HCT116 (cell line): Measurements from ENCODE around the gene DLG4. TPM values are rescaled to one million over a fixed set of nuclear protein-coding genes. Genes with fewer than 3 reads are reported as not detected.

ENCODE experiments used
- ATAC-seq: fragments of 200-7000 bp; cut with Tn5 transposase; 2 replicates; pipeline ENCODE4 v1.9.1; 2020; ENCODE audit warnings: mild to moderate bottlenecking, moderate library complexity
- BruUV-seq: library from RNA; stranded (reverse); fragments of 400-500 nt; replicated peaks from 2 replicates; lab custom pipeline; 2021; lab: Mats Ljungman, UMichigan
- CTCF ChIA-PET: fragments of 300-600 bp; sonication (Branson Sonifier 250); formaldehyde crosslinking; loops from one replicate; lab custom pipeline; 2021; ENCODE audit warnings: antibody characterized with exemption; lab: Charles Lee
- POLR2A ChIA-PET: fragments of 300-600, 350-600 bp; sonication (Branson Sonifier 250); formaldehyde crosslinking; loops from one replicate; lab custom pipeline; 2021; ENCODE audit warnings: antibody characterized with exemption; lab: Charles Lee
- RAD21 ChIA-PET, 2 experiments: fragments of 300-600 bp; sonication (Branson Sonifier 250); formaldehyde crosslinking; loops; one replicate each; lab custom pipeline; 2023; ENCODE audit warnings: low total read pairs in 2 of 2; ENCODE audit not compliant: uncharacterized antibody in 2 of 2, unreplicated experiment in 2 of 2, low non-redundant PET in 1 of 2; lab: Charles Lee
- DNase-seq: peaks from one replicate; pipeline ENCODE4 v3.0.0-alpha.2; 2010; ENCODE audit warnings: low read depth, low spot score
- H2AFZ ChIP-seq: fragments of 200-600 bp; shearing (Covaris generic), sonication (generic); 2 replicates; pipeline ENCODE4 v1.6.1; 2017; ENCODE audit warnings: low read depth, mixed run types, mixed read lengths, antibody characterized with exemption, low read length; ENCODE audit not compliant: poor library complexity, severe bottlenecking
- H3K27ac ChIP-seq: 2 replicates; pipeline ENCODE4 v1.5.1; 2012; ENCODE audit warnings: low read depth, low read length
- H3K27me3 ChIP-seq: fragments of 200-600 bp; sonication (generic); 2 replicates; pipeline ENCODE4 v1.6.1; 2016; ENCODE audit warnings: mixed run types, low read length, mixed read lengths; ENCODE audit not compliant: insufficient read depth
- H3K36me3 ChIP-seq, 2 experiments: fragments of 200-500 bp in 1 of 2; fragments of 200-600 bp in 1 of 2; sonication (Bioruptor generic) in 1 of 2; sonication (generic) in 1 of 2; 2 replicates each; pipeline versions ENCODE4 v1.5.1 to v1.6.1; 2014 to 2016; ENCODE audit warnings: low read length in 2 of 2, inconsistent platforms in 1 of 2, mixed read lengths in 1 of 2, mixed run types in 1 of 2; ENCODE audit not compliant: insufficient read depth in 2 of 2, control insufficient read depth in 1 of 2
- H3K4me1 ChIP-seq, 2 experiments: fragments of 200-600 bp in 1 of 2; sonication (generic) in 1 of 2; 2 replicates each; pipeline versions ENCODE4 v1.5.1 to v1.6.1; 2012 to 2017; ENCODE audit warnings: low read length in 2 of 2, inconsistent platforms in 1 of 2, mild to moderate bottlenecking in 1 of 2, mixed read lengths in 1 of 2, mixed run types in 1 of 2, moderate library complexity in 1 of 2; ENCODE audit not compliant: insufficient read depth in 2 of 2, control insufficient read depth in 1 of 2
- H3K4me2 ChIP-seq: fragments of 200-600 bp; sonication (generic); 2 replicates; pipeline ENCODE4 v1.6.1; 2017; ENCODE audit warnings: mixed run types, low read length, mixed read lengths
- H3K4me3 ChIP-seq, 2 experiments: fragments of 200-600 bp in 1 of 2; sonication (generic) in 1 of 2; replicated peaks in 1 of 2; 2 replicates each; pipeline ENCODE4 v1.5.1; 2011 to 2016; ENCODE audit warnings: low read length in 2 of 2, control low read depth in 1 of 2, low read depth in 1 of 2, mild to moderate bottlenecking in 1 of 2, mixed read lengths in 1 of 2, mixed run types in 1 of 2
- H3K79me2 ChIP-seq: fragments of 200-600 bp; sonication (generic); 2 replicates; pipeline ENCODE4 v1.6.1; 2017; ENCODE audit warnings: mild to moderate bottlenecking, mixed run types, low read length, moderate library complexity, mixed read lengths; ENCODE audit not compliant: insufficient read depth
- H3K9ac ChIP-seq: fragments of 200-600 bp; sonication (generic); 2 replicates; pipeline ENCODE4 v1.6.1; 2016; ENCODE audit warnings: low read length, mixed read lengths
- H3K9me2 ChIP-seq: fragments of 200-600 bp; sonication (generic), shearing (Covaris generic); 2 replicates; pipeline ENCODE4 v1.6.1; 2017; ENCODE audit warnings: mixed run types, mild to moderate bottlenecking, moderate library complexity; ENCODE audit not compliant: insufficient read depth
- H3K9me3 ChIP-seq, 2 experiments: fragments of 200-500 bp in 1 of 2; fragments of 200-600 bp in 1 of 2; sonication (Bioruptor generic) in 1 of 2; sonication (generic) in 1 of 2; 2 replicates each; pipeline ENCODE4 v1.6.1; 2014 to 2017; ENCODE audit warnings: low read length in 2 of 2, mixed read lengths in 2 of 2, inconsistent platforms in 1 of 2, low read depth in 1 of 2, mild to moderate bottlenecking in 1 of 2, mixed run types in 1 of 2, moderate library complexity in 1 of 2; ENCODE audit not compliant: control insufficient read depth in 1 of 2, insufficient read depth in 1 of 2
- H4K20me1 ChIP-seq: fragments of 200-600 bp; sonication (generic), shearing (Covaris generic); 2 replicates; pipeline ENCODE4 v1.6.1; 2017; ENCODE audit warnings: mixed run types, mild to moderate bottlenecking, moderate library complexity; ENCODE audit not compliant: insufficient read depth
- CEBPB ChIP-seq: IDR thresholded peaks from 2 replicates; pipeline ENCODE4 v1.6.1; 2012; ENCODE audit warnings: low read depth
- FOSL1 ChIP-seq: IDR thresholded peaks from 2 replicates; pipeline ENCODE4 v1.6.1; 2012; ENCODE audit warnings: low read depth
- RAD21 ChIP-seq: IDR thresholded peaks from 2 replicates; pipeline ENCODE4 v1.6.1; 2012; ENCODE audit warnings: low read depth, mild to moderate bottlenecking
- TCF7L2 ChIP-seq: IDR thresholded peaks from 2 replicates; pipeline ENCODE4 v1.7.0; 2011; ENCODE audit warnings: borderline replicate concordance, inconsistent platforms; ENCODE audit not compliant: insufficient read depth, insufficient read length; ENCODE audit errors: extremely low read depth
- YY1 ChIP-seq: IDR thresholded peaks from 2 replicates; pipeline ENCODE4 v1.6.1; 2011; ENCODE audit warnings: low read length, low read depth, moderate library complexity, mild to moderate bottlenecking; ENCODE audit not compliant: insufficient replicate concordance; ENCODE audit errors: extremely low read depth
- intact Hi-C: fragments of 100-400 bp; cut with micrococcal nuclease; formaldehyde crosslinking; loops from 2 replicates; pipeline ENCODE4 v1.10.0; 2022
- total RNA-seq: library from RNA; stranded (reverse); gene quantifications from one replicate; pipeline ENCODE4 v1.2.1, GENCODE V29; 2021; ENCODE audit not compliant: unreplicated experiment

Gene DLG4
- total RNA-seq, 1 experiment from 2014 or later, result 15.0 TPM

- Histone ChIP-seq H3K36me3 (no peaks in the 10 kb centered on the region), H3K4me3 (no peak overlapping the region), H3K4me2 (no peak overlapping the region), H3K9ac (no peak overlapping the region), H3K79me2 (no peaks in the 10 kb centered on the region), H3K27me3 (no peaks in the 10 kb centered on the region), H3K9me3 (no peaks in the 10 kb centered on the region), H3K27ac (no peak overlapping the region), H3K9me2 (no peaks in the 10 kb centered on the region), H3K4me1 (no peaks in the 10 kb centered on the region; a peak in 1 of 4 replicates), H2AFZ (no peak overlapping the region), H4K20me1 (no peaks in the 10 kb centered on the region)
- peak; percentile 94 for ATAC-seq
- no peak for DNase-seq
- CTCF ChIA-PET, result interaction anchor here (0.6 to 1.1 kb wide), 2 partner anchors 14 to 19 kb away, joined by 3 to 5 read pairs; no protein-coding TSS in a partner anchor
- no TSS peak for BruUV-seq
- POLR2A ChIA-PET, result no interaction called here
- intact Hi-C loops, result no loop called here
- TF ChIP-seq YY1 (peak; percentile 54), FOSL1 (peak; percentile 55; the same call in 1 of the 2 replicates), TCF7L2 (no peak)
- RAD21 ChIA-PET, result interaction anchor here in 1 of 2 experiments (0.6 kb wide), 1 partner anchor 174 kb away, joined by 7 read pairs; no protein-coding TSS in a partner anchor
Measured at GRCh38 chr17:7191571-7192270, 27.9 kb downstream of the DLG4 start.

GRCh38 chr17:7191069-7191468, 28.6 kb downstream of the DLG4 start:
- H3K79me2 ChIP-seq, result no peaks in the 10 kb centered on the region
- H3K9me3 ChIP-seq, result no peaks in the 10 kb centered on the region
- H3K9me2 ChIP-seq, result no peaks in the 10 kb centered on the region
- no peaks in the 10 kb centered on the region; a peak in 1 of 4 replicates for H3K4me1 ChIP-seq
- H3K4me3 ChIP-seq, result no peak overlapping the region
- no peak overlapping the region for H2AFZ ChIP-seq
- H3K9ac ChIP-seq, result no peak overlapping the region
- H3K27ac ChIP-seq, result no peak overlapping the region
- H3K27me3 ChIP-seq, result no peaks in the 10 kb centered on the region
- no peak for DNase-seq
- H4K20me1 ChIP-seq, result no peaks in the 10 kb centered on the region
- no peaks in the 10 kb centered on the region for H3K36me3 ChIP-seq
- no peak overlapping the region for H3K4me2 ChIP-seq
- no TSS peak for BruUV-seq
- CTCF ChIA-PET, result interaction anchor here (0.6 to 1.1 kb wide), 2 partner anchors 13 to 18 kb away, joined by 3 to 5 read pairs; no protein-coding TSS in a partner anchor
- RAD21 ChIA-PET, result no interaction called here
- ATAC-seq, result no peak
- POLR2A ChIA-PET, result interaction anchor here (0.6 kb wide), 1 partner anchor 71 kb away, joined by 3 read pairs; no protein-coding TSS in a partner anchor
- TF ChIP-seq CEBPB (no peak), FOSL1 (no peak), RAD21 (no peak)
- intact Hi-C loops, result no loop called here
